ENCODE data around the gene ITPR2. TPM values are rescaled to one million over a fixed set of nuclear protein-coding genes. Genes with fewer than 3 reads are reported as not detected.

The ITPR2 gene
- total RNA-seq, 1 experiment from 2014 or later: 26.0 TPM

- DNase-seq: no peak
- intact Hi-C loops (cut with micrococcal nuclease; ENCODE audit: unreplicated experiment): no loop called here
- H3K9me3 ChIP-seq (ENCODE audit: insufficient read depth, low read depth): no peaks in the 10 kb centered on the region; the same call in 1 of the 2 replicates
- no peaks in the 10 kb centered on the region for H3K36me3 ChIP-seq (ENCODE audit: low read depth)
- H3K9me2 ChIP-seq (ENCODE audit: insufficient read depth): no peaks in the 10 kb centered on the region
- ChIA-PET POLR2A (ENCODE audit: unreplicated experiment) (no interaction called here), CTCF (interaction anchor here (0.6 kb wide), 1 partner anchor 20 kb away, joined by 10 read pairs; no protein-coding TSS in a partner anchor)
- no peaks in the 10 kb centered on the region for H4K20me1 ChIP-seq (ENCODE audit: insufficient read depth)
- TF ChIP-seq CTCF (conservative IDR thresholded peaks at IDR 0.05) (no peak), EZH2 (IDR thresholded peaks at IDR 0.05; ENCODE audit: low read depth) (no peak)
- H3F3A ChIP-seq (ENCODE audit: insufficient read depth, low read depth): no peaks in the 10 kb centered on the region
- no peaks in the 10 kb centered on the region for H3K27me3 ChIP-seq (ENCODE audit: insufficient read depth, low read depth)
- no peak overlapping the region for H3K27ac ChIP-seq
- H3K4me2 ChIP-seq: no peak overlapping the region
- no peak overlapping the region for H3K4me3 ChIP-seq
- H2AFZ ChIP-seq: no peak overlapping the region
- no peaks in the 10 kb centered on the region for H3K79me2 ChIP-seq (ENCODE audit: low read depth)
- H3K4me1 ChIP-seq (replicated peaks; ENCODE audit: insufficient read depth): 0 out of 2 replicates have a peak, but pooled peaks cover 4% of the 10 kb centered on the region
- BruUV-seq (replicated peaks): no TSS peak
Measured at GRCh38 chr12:26754148-26754547, 78.8 kb downstream of the ITPR2 start.

GRCh38 chr12:26751179-26751578, 81.8 kb downstream of the ITPR2 start:
- intact Hi-C loops (cut with micrococcal nuclease; ENCODE audit: unreplicated experiment): loop anchor here (2.0 kb wide), 1 partner anchor 14 kb away; no protein-coding TSS in a partner anchor
- Histone ChIP-seq H3K79me2 (ENCODE audit: low read depth) (no peaks in the 10 kb centered on the region), H3K4me1 (replicated peaks; ENCODE audit: insufficient read depth) (0 out of 2 replicates have a peak, but pooled peaks cover 8% of the 10 kb centered on the region), H3K9me3 (ENCODE audit: insufficient read depth, low read depth) (no peaks in the 10 kb centered on the region; the same call in 1 of the 2 replicates), H3K36me3 (ENCODE audit: low read depth) (no peaks in the 10 kb centered on the region), H3K27me3 (ENCODE audit: insufficient read depth, low read depth) (no peaks in the 10 kb centered on the region), H3K4me2 (no peak overlapping the region), H3K27ac (no peak overlapping the region), H3K4me3 (no peak overlapping the region), H4K20me1 (ENCODE audit: insufficient read depth) (no peaks in the 10 kb centered on the region), H3K9me2 (ENCODE audit: insufficient read depth) (no peaks in the 10 kb centered on the region), H2AFZ (no peak overlapping the region), H3F3A (ENCODE audit: insufficient read depth, low read depth) (no peaks in the 10 kb centered on the region)
- no TSS peak for BruUV-seq (replicated peaks)
- DNase-seq: no peak
- ChIA-PET CTCF (no interaction called here), POLR2A (ENCODE audit: unreplicated experiment) (no interaction called here)
- TF ChIP-seq EZH2 (IDR thresholded peaks at IDR 0.05; ENCODE audit: low read depth): no peak
- TF ChIP-seq CTCF (conservative IDR thresholded peaks at IDR 0.05): no peak

- no peaks in the 10 kb centered on the region for H3K9me2 ChIP-seq (ENCODE audit: insufficient read depth)
- POLR2A ChIA-PET (ENCODE audit: unreplicated experiment): no interaction called here
- CTCF ChIA-PET: no interaction called here
- H3K36me3 ChIP-seq (ENCODE audit: low read depth): no peaks in the 10 kb centered on the region
- DNase-seq: no peak
- H3K4me3 ChIP-seq: no peak overlapping the region
- H3K79me2 ChIP-seq (ENCODE audit: low read depth): no peaks in the 10 kb centered on the region
- no peak overlapping the region for H3K27ac ChIP-seq
- no peak overlapping the region for H3K4me2 ChIP-seq
- no peaks in the 10 kb centered on the region for H3K27me3 ChIP-seq (ENCODE audit: insufficient read depth, low read depth)
- no peak overlapping the region for H2AFZ ChIP-seq
- 0 out of 2 replicates have a peak, but pooled peaks cover 8% of the 10 kb centered on the region for H3K4me1 ChIP-seq (replicated peaks; ENCODE audit: insufficient read depth)
- no TSS peak for BruUV-seq (replicated peaks)
- no peaks in the 10 kb centered on the region for H4K20me1 ChIP-seq (ENCODE audit: insufficient read depth)
- H3F3A ChIP-seq (ENCODE audit: insufficient read depth, low read depth): no peaks in the 10 kb centered on the region
- intact Hi-C loops (cut with micrococcal nuclease; ENCODE audit: unreplicated experiment): loop anchor here (2.0 kb wide), 1 partner anchor 14 kb away; no protein-coding TSS in a partner anchor
- TF ChIP-seq CTCF (conservative IDR thresholded peaks at IDR 0.05): no peak
- no peaks in the 10 kb centered on the region; the same call in 1 of the 2 replicates for H3K9me3 ChIP-seq (ENCODE audit: insufficient read depth, low read depth)
Measured at GRCh38 chr12:26750531-26751175, 82.3 kb downstream of the ITPR2 start.

Measured in PC-9 (cell line).